Vagina (tissue), 2 donors: ENCODE measurements around the gene GRAMD2B. TPM values are rescaled to one million over a fixed set of nuclear protein-coding genes. Genes with fewer than 3 reads are reported as not detected.

Source experiments
- DNase-seq, 2 donors: peaks; one replicate each; pipeline ENCODE4 v3.0.0-alpha.2; 2017; ENCODE audit errors: extremely low spot score in 2 of 2
- H3K27ac ChIP-seq: fragments of 200-600 bp; sonication (generic); one replicate; pipeline ENCODE4 v1.5.1; 2019
- H3K27me3 ChIP-seq: fragments of 200-600 bp; sonication (generic); one replicate; pipeline ENCODE4 v1.5.1; 2019
- H3K36me3 ChIP-seq, 2 donors: fragments of 200-600 bp; sonication (generic); one replicate each; pipeline ENCODE4 v1.5.1; 2017 to 2019
- H3K4me1 ChIP-seq: fragments of 200-600 bp; sonication (generic); one replicate; pipeline ENCODE4 v1.5.1; 2019
- H3K4me3 ChIP-seq, 2 donors: fragments of 200-600 bp; sonication (generic); 1 replicate in 1 of 2; 2 replicates in 1 of 2; pipeline ENCODE4 v1.5.1; 2016 to 2019
- H3K9me3 ChIP-seq: fragments of 200-600 bp; sonication (generic); one replicate; pipeline ENCODE4 v1.5.1; 2019
- CTCF ChIP-seq, 3 experiments: fragments of 450-650 bp in 2 of 3; fragments of 200-600 bp in 1 of 3; sonication (generic) in 1 of 3; IDR thresholded peaks; one replicate each; pipeline ENCODE4 v1.5.1; 2017 to 2019; ENCODE audit warnings: antibody characterized with exemption in 3 of 3, mild to moderate bottlenecking in 2 of 3, moderate library complexity in 2 of 3
- POLR2A ChIP-seq, 2 donors: fragments of 450-650 bp; IDR thresholded peaks; one replicate each; pipeline ENCODE4 v1.6.1; 2017; ENCODE audit warnings: antibody characterized with exemption in 2 of 2, mild to moderate bottlenecking in 2 of 2, moderate library complexity in 2 of 2
- POLR2AphosphoS5 ChIP-seq, 2 donors: sonication (generic); formaldehyde crosslinking; IDR thresholded peaks; one replicate each; pipeline ENCODE4 v1.9.0; 2017; ENCODE audit warnings: antibody characterized with exemption in 2 of 2, mild to moderate bottlenecking in 2 of 2, low read depth in 1 of 2; ENCODE audit not compliant: insufficient read depth in 1 of 2
- intact Hi-C: fragments of 100-400 bp; cut with DNase I; formaldehyde crosslinking; loops from one replicate; pipeline ENCODE4 v1.15.1; 2023
- total RNA-seq: library from RNA; depleted of rRNA; stranded (reverse); fragments of >200 nt; gene quantifications from one replicate; pipeline ENCODE4 v1.2.3, GENCODE V29; 2016

The GRAMD2B gene
- total RNA-seq, 1 donor from 2014 or later, result 76.9 TPM

- no peak overlapping the region for H3K27ac ChIP-seq
- H3K27me3 ChIP-seq, result no peaks in the 10 kb centered on the region
- no peak for DNase-seq
- no peak overlapping the region for H3K4me3 ChIP-seq
- H3K9me3 ChIP-seq, result no peaks in the 10 kb centered on the region
- TF ChIP-seq POLR2A (IDR thresholded peaks at IDR 0.05) (no peak), POLR2AphosphoS5 (IDR thresholded peaks at IDR 0.05; ENCODE audit: insufficient read depth in 1 of 2, low read depth in 1 of 2) (no peak), CTCF (IDR thresholded peaks at IDR 0.05) (no peak)
- intact Hi-C loops, result no loop called here
- H3K36me3 ChIP-seq, result peaks cover 0 to 5% of the 10 kb centered on the region in 2 donors
- H3K4me1 ChIP-seq, result peaks cover 11% of the 10 kb centered on the region
Measured at GRCh38 chr5:126499278-126499677, 76.1 kb downstream of the GRAMD2B start.

- DNase-seq, result no peak
- Histone ChIP-seq H3K27ac (no peak overlapping the region), H3K36me3 (no peaks in the 10 kb centered on the region), H3K4me3 (no peak overlapping the region), H3K9me3 (no peaks in the 10 kb centered on the region), H3K27me3 (no peaks in the 10 kb centered on the region), H3K4me1 (peaks cover 16% of the 10 kb centered on the region)
- intact Hi-C loops, result no loop called here
- TF ChIP-seq POLR2AphosphoS5 (IDR thresholded peaks at IDR 0.05; ENCODE audit: insufficient read depth in 1 of 2, low read depth in 1 of 2) (no peak), POLR2A (IDR thresholded peaks at IDR 0.05) (no peak), CTCF (IDR thresholded peaks at IDR 0.05) (no peak)
Measured at GRCh38 chr5:126499853-126500342, 76.7 kb downstream of the GRAMD2B start.

GRCh38 chr5:126501448-126501847 is 78.2 kb downstream of the GRAMD2B start:
- no peaks in the 10 kb centered on the region for H3K36me3 ChIP-seq
- no peaks in the 10 kb centered on the region for H3K9me3 ChIP-seq
- intact Hi-C loops, result no loop called here
- no peak overlapping the region for H3K4me3 ChIP-seq
- no peaks in the 10 kb centered on the region for H3K27me3 ChIP-seq
- TF ChIP-seq POLR2A (IDR thresholded peaks at IDR 0.05) (no peak), POLR2AphosphoS5 (IDR thresholded peaks at IDR 0.05; ENCODE audit: insufficient read depth in 1 of 2, low read depth in 1 of 2) (no peak), CTCF (IDR thresholded peaks at IDR 0.05) (no peak)
- DNase-seq, result no peak
- H3K4me1 ChIP-seq, result peaks cover 16% of the 10 kb centered on the region
- H3K27ac ChIP-seq, result no peak overlapping the region

GRCh38 chr5:126503602-126504104 is 80.4 kb downstream of the GRAMD2B start:
- no peaks in the 10 kb centered on the region for H3K36me3 ChIP-seq
- no peaks in the 10 kb centered on the region for H3K27me3 ChIP-seq
- no peak overlapping the region for H3K4me3 ChIP-seq
- peaks cover 22% of the 10 kb centered on the region for H3K4me1 ChIP-seq
- H3K9me3 ChIP-seq, result no peaks in the 10 kb centered on the region
- no peak for DNase-seq
- TF ChIP-seq POLR2AphosphoS5 (IDR thresholded peaks at IDR 0.05; ENCODE audit: insufficient read depth in 1 of 2, low read depth in 1 of 2) (peak in 1 of 2 donors; percentile 11), CTCF (IDR thresholded peaks at IDR 0.05) (no peak), POLR2A (IDR thresholded peaks at IDR 0.05) (no peak)
- intact Hi-C loops, result no loop called here
- H3K27ac ChIP-seq, result peak overlapping the region; percentile 67

GRCh38 chr5:126506079-126506478 is 82.9 kb downstream of the GRAMD2B start:
- Histone ChIP-seq H3K4me1 (peaks cover 35% of the 10 kb centered on the region), H3K27me3 (no peaks in the 10 kb centered on the region), H3K27ac (no peak overlapping the region), H3K36me3 (no peaks in the 10 kb centered on the region), H3K9me3 (no peaks in the 10 kb centered on the region), H3K4me3 (no peak overlapping the region)
- intact Hi-C loops, result no loop called here
- DNase-seq, result no peak
- TF ChIP-seq POLR2AphosphoS5 (IDR thresholded peaks at IDR 0.05; ENCODE audit: insufficient read depth in 1 of 2, low read depth in 1 of 2), result no peak
- no peak for TF ChIP-seq POLR2A (IDR thresholded peaks at IDR 0.05)
- TF ChIP-seq CTCF (IDR thresholded peaks at IDR 0.05), result no peak
